Fibroblast of skin of abdomen (primary cell): ENCODE data around the gene SLC24A3.
A peak's percentile ranks its signal among the peaks of the same experiment; 100 is the strongest.

ENCODE experiments used
- DNase-seq: peaks from one replicate; pipeline ENCODE4 v3.0.0-alpha.2; 2013

Gene SLC24A3

DNA sequence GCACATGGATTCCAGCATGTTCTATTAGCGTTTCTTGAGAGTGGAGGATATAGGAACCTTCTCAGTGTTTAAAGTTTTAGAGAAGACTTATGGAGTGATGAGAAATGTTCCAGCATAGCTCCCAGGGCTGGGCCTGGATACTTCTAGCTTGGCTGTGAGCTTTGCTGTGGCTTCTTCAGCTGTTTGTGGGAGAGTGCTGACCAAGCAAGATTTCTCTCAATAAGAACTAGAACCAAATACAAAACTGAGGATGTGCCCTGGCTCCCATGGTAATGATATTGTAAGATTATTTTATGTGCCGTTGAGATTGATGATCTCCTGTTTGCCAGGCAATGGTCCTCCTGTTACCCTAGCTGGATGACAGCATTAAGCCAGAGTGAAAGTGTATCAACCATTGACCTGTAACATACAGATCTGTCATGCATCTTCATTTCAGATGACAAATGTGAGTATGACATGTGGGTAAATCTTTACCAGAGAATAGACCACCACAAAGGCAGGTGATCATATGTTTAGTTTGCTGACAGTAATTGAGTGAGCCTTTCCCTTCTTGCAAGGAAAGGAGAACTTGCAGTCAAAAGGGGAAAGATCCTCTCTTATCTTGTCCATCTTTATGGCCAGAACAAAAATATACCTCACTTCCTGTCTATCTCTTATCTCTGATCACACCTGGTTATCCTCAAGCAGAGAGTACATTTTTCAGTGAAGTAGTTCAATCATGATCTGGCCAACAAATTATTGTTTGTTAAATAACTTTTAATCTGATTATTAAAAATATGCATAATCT, 180.1 kb downstream of the SLC24A3 start:
- DNase-seq = no peak

GRCh38 chr20:19396460-19397081, 184.1 kb downstream of the SLC24A3 start:
- DNase-seq = no peak

- DNase-seq = no peak
Observed at GRCh38 chr20:19397226-19397625, 184.8 kb downstream of the SLC24A3 start.

- no peak for DNase-seq
Observed at GRCh38 chr20:19397666-19398065, 185.2 kb downstream of the SLC24A3 start.

DNA sequence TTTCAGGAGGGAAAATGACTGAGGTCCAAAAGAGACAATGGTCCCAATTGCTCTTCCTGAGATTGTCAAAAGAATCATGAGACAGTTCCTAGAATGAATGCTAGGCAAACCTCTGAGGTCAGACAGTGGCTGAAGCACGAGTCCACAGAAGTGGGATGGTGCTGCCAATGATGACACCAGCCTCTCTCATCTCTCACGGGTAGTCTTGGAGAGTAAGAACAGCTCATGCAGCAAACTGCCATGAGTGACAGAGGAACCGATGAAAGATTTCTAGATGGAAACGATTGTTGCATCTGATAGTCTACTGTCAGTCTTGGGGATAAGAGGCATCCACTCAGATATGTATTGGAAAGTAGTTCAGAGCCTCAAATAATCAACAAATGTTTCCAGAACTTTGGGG, 188.7 kb downstream of the SLC24A3 start:
- no peak for DNase-seq

- no peak for DNase-seq
Observed at GRCh38 chr20:19403549-19403948, 191.1 kb downstream of the SLC24A3 start.

DNA sequence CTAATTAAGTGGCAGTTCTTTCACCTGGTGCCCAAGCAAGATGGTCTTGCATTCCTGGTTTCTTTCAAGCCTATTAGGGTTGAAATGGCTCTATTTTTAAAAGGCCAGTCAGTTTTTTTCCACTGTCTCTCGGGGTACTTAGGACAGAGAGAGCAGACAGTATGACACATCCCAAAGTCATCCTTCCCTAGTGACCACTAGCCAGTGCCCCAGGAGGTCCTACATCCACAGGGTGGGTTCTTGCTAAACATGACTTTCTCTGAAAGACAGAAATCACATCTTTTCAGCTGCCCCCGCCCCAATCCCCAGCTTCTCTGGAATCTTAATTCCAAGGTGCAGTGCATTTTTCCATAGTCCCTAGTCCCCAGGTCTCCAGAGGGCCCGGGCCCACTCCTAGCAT, 192.4 kb downstream of the SLC24A3 start:
- DNase-seq = no peak

DNA sequence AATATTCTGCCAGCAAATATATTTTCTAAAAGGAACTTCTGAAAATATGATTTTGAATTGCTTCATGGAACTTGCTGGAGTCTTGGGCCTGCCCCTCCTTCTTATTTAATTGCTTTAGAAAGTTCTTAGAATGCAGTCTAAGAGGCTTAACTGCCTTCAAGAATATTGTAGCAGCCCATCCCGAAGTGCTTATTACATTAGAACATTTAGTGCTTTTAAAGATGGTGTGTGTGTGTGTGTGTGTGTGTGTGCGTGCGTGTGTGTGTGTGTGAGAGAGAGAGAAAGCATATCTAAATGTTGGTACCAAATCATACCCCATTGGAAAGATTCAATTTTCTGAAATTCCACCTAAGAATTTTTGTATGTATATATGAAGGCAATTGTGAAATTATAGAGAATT, 193.5 kb downstream of the SLC24A3 start:
- DNase-seq = no peak

GRCh38 chr20:19406381-19406780, 193.9 kb downstream of the SLC24A3 start:
- DNase-seq = peak; percentile 2

GRCh38 chr20:19407196-19407595, 194.8 kb downstream of the SLC24A3 start:
- DNase-seq = no peak

DNA sequence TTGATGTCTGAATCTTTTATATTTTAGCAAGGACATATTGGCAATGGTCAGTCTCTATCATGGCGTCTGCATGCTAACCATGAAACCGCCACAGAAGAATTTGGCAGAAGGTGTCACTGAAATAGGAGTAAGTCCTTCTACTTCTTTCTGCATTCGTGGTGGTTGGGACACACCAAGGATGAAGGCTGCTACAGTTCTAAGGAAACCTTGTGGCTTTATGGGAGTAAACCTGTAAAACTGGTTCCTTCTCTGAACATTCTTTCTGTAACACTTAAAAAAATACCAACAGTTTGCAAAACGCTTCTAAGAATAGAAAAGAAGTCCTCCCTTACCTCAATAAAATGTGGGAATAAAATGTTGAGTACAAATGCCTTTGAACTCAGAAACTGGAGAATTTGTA, 195.3 kb downstream of the SLC24A3 start:
- no peak for DNase-seq

DNA sequence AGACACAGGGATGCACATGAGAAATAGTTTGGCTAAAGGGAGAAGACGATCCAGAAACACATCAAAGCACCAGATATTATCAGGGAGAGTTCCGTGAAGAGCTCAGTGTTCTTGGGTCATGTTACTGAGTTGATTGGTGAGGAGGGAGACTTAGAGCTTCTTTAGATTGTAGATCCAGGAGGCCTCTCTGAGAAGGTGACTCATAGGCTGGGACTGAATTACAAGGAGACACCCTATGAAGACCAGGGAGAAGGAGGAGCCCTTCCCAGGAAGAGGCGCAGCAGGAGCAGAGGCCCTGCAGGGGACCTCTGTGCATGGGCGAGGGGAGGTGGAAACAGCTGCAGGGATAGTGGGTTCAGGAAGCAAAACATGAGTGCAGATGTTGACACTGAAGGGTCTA, 196.5 kb downstream of the SLC24A3 start:
- DNase-seq = no peak

DNA sequence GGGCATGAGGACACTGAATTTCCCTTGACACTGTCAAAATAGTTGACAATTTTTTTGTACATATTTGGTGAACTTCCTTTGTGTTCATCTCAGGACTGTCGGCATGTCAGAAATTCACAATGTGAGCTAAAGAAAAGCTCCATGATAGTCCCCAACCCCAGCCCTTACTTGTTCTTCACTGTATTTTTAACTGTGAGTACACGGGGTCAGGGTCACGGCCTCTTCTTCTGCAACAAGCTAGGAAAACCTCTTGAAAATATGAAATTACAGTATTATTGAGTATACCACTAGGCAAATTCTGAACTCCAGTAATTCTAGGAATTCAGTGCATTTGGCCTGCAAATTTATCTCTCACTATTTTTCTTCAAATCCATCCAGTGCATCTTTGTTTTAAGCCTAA, 199.4 kb downstream of the SLC24A3 start:
- no peak for DNase-seq

- no peak for DNase-seq
Observed at GRCh38 chr20:19412254-19412653, 199.8 kb downstream of the SLC24A3 start.

GRCh38 chr20:19414600-19414999, 202.2 kb downstream of the SLC24A3 start:
- no peak for DNase-seq

- no peak for DNase-seq
Observed at GRCh38 chr20:19415786-19416185, 203.3 kb downstream of the SLC24A3 start.

DNA sequence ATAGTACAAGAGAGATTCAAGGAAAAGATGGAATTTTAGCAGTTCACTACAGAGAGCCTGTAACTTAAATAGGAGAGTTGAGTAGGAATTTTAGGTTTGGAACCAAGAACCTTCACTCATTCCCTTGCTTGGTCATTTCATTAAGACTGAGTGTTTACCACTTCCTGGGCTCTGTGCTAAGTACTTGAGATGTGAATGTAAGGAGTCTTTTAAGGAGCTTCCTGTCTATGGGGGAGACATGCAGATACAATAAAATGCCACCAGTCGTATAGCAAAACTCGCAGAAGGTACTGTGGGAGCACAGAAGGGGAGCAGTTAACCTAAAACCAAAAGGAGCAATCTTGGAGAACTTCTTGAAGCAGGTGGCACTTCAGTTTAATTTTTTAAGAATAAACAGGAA, 204.2 kb downstream of the SLC24A3 start:
- no peak for DNase-seq

- DNase-seq = no peak
Observed at GRCh38 chr20:19419396-19419795, 207.0 kb downstream of the SLC24A3 start.

GRCh38 chr20:19423097-19423899, 210.9 kb downstream of the SLC24A3 start:
- no peak for DNase-seq

GRCh38 chr20:19423900-19424620, 211.6 kb downstream of the SLC24A3 start:
- no peak for DNase-seq

DNA sequence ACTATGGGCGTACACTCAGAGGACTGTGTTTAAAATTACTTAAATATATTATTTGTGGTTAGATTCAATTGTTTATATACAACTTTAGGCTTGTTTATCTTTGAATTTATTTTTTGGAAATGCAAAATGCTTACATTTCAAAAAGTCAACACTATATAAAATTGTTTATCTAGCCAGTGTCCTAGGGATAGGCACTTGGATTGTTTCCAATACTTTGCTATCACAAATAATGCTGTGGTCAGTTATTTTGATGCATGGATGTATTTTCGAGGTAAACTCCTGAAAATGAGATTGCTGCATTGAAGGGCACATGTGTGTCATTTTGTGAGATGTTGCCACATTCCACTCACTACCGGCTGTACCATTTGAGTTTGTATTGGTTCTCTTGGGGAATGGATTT, 213.9 kb downstream of the SLC24A3 start:
- DNase-seq = no peak

GRCh38 chr20:19427480-19427879, 215.0 kb downstream of the SLC24A3 start:
- DNase-seq = no peak

GRCh38 chr20:19427913-19428312, 215.5 kb downstream of the SLC24A3 start:
- no peak for DNase-seq
